ENCODE data around the gene PMM2. TPM values are rescaled to one million over a fixed set of nuclear protein-coding genes. Genes with fewer than 3 reads are reported as not detected.
"Not testable (repeated sequence)": the region's sequence is repeated elsewhere in the genome, so short reads cannot be mapped to it uniquely, and the experiment has no call there.

Gene PMM2
- total RNA-seq, 1 donor from 2014 or later: 49.8 TPM

DNA sequence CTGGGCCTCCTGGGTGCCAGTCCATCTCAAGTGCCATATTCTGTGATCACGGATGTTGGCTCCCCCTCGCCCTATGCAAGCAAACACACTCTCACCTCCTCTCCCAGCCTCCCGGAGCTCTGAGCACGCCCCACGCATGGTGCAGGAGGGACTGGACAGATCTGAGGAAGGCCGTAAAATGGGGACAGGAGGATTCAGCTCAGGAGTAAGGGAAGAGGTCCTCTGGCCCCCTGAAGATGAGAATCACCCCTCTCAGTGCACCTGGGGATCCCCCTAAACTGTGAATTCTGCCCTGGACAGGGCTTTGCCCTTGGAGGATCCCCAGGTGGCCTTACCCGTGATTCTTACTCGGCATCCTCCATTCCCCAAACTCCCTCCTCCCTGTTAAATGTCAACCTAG is 15.8 kb upstream of the PMM2 start:
- intact Hi-C loops (cut with micrococcal nuclease): no loop called here

- intact Hi-C loops (cut with micrococcal nuclease): no loop called here
Observed at GRCh38 chr16:8782673-8783072, 15.0 kb upstream of the PMM2 start.

GRCh38 chr16:8785408-8785807 is 12.2 kb upstream of the PMM2 start:
- intact Hi-C loops (cut with micrococcal nuclease): no loop called here

DNA sequence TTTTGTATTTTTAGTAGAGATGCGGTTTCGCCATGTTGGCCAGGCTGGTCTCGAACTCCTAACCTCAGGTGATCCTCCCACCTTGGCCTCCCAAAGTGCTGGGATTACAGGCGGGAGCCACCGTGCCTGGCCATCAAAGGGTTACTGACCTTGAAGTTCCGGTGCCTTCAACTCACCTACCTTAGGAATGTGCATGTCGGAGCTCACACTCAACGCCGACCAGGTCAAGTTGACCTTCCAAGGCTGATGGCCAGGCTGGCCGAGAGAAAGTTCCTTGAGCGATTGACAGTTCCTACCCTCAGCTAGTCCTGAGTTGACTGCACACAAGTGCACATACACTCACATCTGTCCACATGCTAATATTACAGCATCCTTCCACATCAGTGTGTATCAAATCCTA is 11.3 kb upstream of the PMM2 start:
- intact Hi-C loops (cut with micrococcal nuclease): not testable (repeated sequence)

DNA sequence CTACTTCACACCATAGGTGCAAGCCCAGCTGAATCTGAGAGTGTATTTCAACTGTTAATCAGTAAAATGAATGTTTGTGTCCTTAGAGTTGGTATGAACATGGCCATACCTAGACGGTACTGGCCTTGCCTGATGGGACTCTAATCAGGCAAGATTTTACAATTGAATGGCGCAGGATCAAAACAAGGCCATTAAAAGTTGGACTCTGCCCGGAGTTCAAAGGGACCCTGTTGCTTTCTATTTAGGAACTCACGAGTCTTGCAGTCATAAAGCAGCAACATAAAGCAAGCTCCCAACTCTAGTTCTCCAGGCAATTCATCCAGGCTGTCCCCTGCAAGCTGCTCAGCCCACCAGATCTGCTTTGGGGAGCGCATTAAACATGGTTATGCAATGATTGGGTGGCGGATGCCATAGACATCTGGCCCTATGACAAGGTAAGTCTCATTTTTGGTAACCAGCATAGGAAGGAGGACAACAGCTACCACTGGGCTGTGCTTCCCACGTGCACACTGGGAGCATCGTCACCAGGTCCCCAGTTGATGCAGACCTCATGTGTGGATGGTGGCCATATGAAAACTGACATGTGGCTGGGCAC is 9.0 kb upstream of the PMM2 start:
- intact Hi-C loops (cut with micrococcal nuclease): no loop called here

GRCh38 chr16:8795091-8795490 is 2.5 kb upstream of the PMM2 start:
- intact Hi-C loops (cut with micrococcal nuclease): no loop called here

GRCh38 chr16:8795818-8796217 is 1.8 kb upstream of the PMM2 start:
- intact Hi-C loops (cut with micrococcal nuclease): loop anchor here (2.0 kb wide), 1 partner anchor 165 kb away; no protein-coding TSS in a partner anchor

DNA sequence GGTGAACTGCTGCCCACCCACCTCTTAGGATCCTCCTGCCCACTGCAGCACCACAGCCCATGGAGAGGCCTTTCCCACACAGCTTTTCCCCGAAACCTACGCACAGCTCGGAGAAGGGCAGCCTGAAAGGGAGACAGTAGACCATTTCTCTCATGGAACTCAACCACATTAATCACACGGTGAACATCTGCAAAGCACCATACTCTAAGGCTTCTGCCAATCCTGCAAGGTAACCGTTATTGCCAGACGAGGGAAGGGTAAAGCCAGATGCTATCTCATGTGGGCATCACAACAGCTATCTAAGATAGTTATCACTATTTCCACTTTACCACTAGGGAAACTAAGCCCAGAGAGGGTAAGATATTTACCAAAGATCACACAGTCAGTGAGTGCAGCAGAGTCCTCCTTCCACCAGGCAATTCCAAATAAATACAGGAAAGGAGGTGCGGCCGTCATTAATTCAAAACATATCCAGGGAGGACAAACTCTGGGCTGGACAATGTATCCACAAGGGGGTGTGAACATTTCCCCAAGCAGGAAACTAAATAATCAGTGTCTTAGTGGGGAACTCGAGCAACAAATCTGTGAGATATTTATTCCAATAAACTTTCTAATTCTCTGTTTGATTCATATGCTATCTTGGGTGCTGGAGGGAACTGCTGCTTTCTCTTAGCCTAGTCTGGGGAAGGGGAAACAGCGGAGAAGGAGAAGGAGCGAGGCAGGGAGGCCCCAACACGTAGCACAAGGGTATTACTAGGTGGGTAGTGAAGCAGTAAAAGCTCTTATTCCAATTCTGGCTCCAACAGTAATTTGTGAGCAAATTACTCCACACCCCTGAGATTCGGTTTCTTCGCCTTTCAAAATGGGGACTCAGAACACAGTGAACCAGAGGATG is 923 bp upstream of the PMM2 start:
- intact Hi-C loops (cut with micrococcal nuclease): loop anchor here (1.0 to 2.0 kb wide), 12 partner anchors 21 to 343 kb away; partner anchors contain the start of genes ABAT, HAPSTR1 and METTL22

DNA sequence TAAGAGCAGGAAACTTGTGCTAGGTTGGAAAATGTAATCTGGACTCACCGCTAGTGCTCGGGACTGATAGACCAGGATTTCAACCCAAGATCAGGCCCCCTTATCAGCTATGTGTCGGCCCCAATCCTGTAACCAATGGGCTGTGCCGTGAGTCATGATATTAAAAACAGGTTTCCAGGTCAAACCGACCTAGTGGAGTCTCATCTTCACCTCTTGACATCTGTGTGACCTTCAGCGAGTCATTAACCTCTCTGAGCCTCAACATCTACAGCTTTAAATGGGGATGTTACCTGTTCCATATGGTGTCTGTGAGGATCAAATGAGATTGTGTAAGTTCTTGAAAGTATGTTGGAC is 512 bp downstream of the PMM2 start:
- intact Hi-C loops (cut with micrococcal nuclease): no loop called here

DNA sequence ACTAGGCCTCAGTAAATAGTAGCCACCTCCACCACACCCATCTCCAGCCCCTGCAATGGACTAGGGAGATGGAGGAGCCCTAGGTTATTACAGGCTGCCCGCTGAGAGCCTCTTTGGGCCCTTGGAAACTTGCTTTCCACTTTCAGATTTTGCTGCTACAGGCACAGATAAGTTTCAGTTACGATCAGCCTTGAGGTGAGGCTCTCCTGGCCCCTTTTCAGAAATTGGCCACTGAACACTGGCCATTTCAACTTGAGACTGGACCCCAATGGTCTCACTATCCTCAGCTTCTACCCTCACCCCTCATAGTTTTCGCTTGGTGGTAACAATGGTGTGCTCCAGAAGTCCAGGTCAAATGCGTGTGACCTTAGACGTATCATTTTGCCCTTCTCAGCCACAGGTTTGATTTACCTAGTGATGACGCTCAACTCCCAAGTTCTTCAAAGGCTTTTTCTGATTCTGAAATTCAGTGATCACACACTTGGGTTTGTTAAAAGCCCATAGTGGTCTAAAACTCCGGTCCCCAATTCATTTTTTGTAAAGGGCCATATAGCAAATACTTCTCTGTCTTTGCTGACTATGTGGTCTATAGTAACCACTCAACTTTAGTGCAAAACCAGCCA is 1.0 kb downstream of the PMM2 start:
- intact Hi-C loops (cut with micrococcal nuclease): no loop called here

DNA sequence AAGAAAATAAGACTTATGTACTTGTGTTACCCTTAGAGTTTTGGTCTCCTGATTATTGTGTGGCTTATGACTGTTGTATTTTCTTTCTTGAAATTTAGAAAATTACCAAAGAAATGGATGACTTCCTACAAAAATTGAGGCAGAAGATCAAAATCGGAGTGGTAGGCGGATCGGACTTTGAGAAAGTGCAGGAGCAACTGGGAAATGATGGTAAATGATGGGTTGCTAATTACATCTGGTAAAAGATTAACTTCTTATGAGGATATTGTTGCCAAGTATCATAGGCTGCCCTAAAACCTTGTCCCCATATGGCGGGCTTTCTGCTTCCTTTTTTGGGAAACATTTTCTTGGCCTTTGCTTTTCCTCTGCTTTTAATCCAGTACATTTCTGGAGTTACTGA is 4.1 kb downstream of the PMM2 start:
- intact Hi-C loops (cut with micrococcal nuclease): no loop called here

- intact Hi-C loops (cut with micrococcal nuclease): not testable (repeated sequence)
Observed at GRCh38 chr16:8803733-8804132, 6.1 kb downstream of the PMM2 start.

DNA sequence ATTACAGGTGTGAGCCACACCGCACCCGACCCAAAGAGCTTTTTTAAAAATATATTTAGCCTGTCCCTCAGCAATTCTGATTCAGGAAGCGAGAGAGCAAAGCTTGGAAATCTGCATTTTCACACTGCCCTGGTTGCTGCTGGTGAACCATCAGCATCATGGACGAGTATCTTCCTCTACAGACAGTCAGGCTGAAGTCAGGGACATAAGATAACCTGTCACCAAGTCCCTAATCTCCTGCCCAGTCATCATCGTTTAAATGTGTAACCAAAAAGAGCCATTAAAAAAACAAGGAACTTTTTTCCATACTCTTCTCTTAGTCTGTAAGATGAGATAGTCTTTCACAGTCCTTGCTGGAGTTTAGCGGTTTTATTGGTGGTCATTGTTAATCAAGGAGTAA is 6.7 kb downstream of the PMM2 start:
- intact Hi-C loops (cut with micrococcal nuclease): no loop called here

DNA sequence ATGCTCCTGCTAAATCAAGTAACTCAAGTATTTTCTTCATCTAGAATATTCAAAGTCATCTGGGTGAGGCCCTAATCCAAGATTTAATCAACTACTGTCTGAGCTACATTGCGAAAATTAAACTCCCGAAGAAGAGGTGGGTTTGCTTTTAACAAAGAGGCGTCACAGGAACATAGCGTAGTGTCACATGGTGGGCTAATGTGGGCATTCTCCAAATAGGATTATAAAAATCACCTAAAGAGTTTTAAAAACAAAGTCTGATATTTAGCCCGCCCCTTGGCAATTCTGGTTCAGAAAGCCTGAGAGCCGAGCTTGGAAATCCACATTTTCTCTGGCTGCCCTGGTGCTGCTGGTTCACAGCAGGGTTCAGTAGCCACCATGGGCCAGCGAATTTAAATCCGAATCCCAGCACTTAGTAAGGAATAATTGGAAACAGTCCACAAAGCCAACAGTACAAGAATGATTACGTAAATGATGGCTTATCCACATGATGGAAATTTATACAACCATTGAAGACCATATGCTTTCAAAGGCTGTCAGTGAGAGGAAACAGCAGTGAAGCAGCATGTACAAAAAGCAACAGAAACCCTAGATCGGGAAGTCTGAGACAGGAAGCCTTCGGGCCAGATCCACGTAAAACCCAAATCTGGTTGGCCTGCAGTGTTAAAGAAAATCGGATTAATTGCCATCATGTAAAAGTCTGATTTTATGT is 8.8 kb downstream of the PMM2 start:
- intact Hi-C loops (cut with micrococcal nuclease): no loop called here

- intact Hi-C loops (cut with micrococcal nuclease): no loop called here
Observed at GRCh38 chr16:8807189-8807588, 9.6 kb downstream of the PMM2 start.

DNA sequence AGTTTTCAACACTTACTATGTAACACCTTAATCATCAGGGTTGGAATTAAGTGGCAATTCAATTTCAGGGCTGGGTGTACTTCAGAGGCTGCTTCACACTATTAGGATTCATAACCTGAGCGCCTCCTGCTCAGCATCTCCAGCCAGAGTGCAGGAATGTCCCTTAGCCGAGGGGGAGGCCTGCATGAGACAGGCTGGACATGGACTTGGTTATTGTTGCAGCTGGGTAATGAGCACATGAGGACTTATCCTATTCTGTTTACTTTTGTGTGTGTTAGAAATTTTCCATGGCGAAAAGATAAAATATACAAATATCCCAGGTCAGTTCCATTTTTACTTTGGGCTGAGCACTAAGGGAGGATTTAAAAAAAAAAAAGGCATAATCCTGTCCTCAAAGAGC is 10.4 kb downstream of the PMM2 start:
- intact Hi-C loops (cut with micrococcal nuclease): no loop called here

- intact Hi-C loops (cut with micrococcal nuclease): no loop called here
Observed at GRCh38 chr16:8808613-8809353, 11.1 kb downstream of the PMM2 start.

DNA sequence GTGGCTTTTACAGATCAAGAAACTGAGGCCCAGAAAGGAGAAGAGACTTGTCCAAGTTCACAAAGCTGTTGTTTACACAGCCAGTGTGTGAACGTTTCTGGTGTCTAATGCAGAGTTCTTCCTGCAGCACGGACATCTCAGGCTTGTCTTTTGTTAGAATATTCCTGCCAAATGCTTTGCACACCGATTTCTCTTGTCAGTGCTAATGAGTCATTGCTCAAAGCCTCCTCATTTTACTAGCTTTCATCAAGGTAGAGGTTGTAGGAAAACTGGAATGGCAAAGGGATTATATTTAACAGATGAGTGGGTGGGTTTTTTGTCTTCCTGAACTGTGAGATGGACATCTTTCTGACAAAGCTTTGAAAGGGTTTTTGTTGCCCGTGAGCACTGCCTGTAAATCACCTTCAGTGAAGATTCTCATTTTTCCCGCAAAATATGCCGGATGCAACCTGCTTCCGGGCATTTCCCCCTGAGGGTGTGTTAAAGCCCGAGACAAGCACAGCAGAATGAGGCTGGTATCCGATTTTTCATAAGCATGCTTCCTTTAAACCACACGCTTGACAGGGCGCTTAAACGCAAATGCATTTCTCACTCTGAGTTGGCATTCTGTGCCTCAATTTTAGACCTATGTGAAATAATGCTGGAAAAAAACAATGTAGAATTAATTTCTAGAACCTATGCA is 14.7 kb downstream of the PMM2 start:
- intact Hi-C loops (cut with micrococcal nuclease): loop anchor here (2.0 kb wide), 1 partner anchor 16 kb away; no protein-coding TSS in a partner anchor

DNA sequence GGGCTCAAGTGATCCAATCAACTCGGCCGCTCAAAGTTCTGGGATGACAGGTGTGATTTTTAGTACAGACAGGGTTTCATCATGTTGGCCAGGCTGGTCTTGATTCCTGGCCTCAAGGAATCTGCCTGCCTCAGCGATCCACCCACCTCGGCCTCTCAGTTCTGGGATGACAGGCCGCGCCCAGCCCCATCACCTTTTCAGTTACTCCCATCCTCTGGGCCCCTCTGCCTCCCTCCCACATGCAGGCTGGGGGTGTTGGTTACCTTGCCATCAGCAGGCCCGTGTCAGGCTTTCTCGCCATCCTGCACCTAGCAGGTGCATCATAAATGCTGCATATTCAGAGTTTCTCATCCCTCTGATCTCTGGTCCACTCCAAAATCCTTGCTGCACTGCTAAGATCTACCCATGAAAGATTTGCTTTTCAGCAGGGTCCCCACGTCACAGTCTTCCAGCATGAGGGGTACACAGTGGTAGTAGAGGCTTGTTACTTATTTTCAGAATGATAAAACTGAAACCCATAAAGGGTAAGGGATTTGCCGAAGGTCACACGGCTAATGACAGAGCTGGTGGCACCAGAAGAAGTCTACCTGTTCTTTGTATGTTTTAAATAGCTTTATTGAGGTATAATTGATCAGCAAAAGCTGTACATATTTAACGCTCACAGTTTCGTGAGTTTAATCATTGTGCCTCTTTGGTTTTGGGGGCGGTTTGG is 16.6 kb downstream of the PMM2 start:
- intact Hi-C loops (cut with micrococcal nuclease): no loop called here

All from T-helper 1 cell treated with Interleukin-12 subunit alpha and Interleukin-12 subunit beta and Interleukin-4 antibody, amounts not matched to agents 30 ng/mL and 1 ng/mL, for 36 hours (primary cell).